ENCODE data around the gene TPD52L3. TPM values are rescaled to one million over a fixed set of nuclear protein-coding genes. Genes with fewer than 3 reads are reported as not detected.

The TPD52L3 gene
- total RNA-seq, 2 experiments from 2014 or later = not detected

DNA sequence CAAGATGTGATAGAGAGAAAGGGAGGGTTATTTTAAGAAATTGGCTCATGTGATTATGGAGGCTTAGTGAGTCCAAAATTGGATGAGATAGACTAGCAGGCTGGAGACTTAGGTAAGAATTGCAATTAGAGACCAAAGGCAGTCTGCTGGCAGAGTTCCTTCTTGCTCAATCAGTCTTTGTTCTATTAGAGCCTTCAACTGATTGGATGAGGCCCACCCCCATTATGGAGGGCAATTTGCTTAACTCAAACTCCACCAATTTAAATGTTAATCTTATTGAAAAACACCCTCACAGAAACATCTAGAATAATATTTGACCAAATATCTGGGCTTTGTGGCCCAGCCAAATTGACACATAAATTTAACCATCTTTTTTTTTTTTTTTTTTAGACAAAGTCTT is 23.9 kb upstream of the TPD52L3 start:
- TF ChIP-seq EZH2phosphoT487 (IDR thresholded peaks at IDR 0.05; ENCODE audit: borderline replicate concordance, low read depth, low read length) = no peak
- TF ChIP-seq CTCF (conservative IDR thresholded peaks at IDR 0.05; ENCODE audit: low read length) = no peak

GRCh38 chr9:6305954-6306563 is 22.1 kb upstream of the TPD52L3 start:
- no peaks in the 10 kb centered on the region for H3K36me3 ChIP-seq (ENCODE audit: insufficient read depth, low read length)
- no peak overlapping the region for H3K27ac ChIP-seq (ENCODE audit: low read depth, low read length, poor library complexity, severe bottlenecking)
- DNase-seq (ENCODE audit: low spot score) = peak; percentile 50
- ChIA-PET POLR2A (interaction anchor here (0.9 to 1.7 kb wide), 4 partner anchors 19 to 237 kb away, joined by 3 to 6 read pairs (median 4); no protein-coding TSS in a partner anchor), CTCF (ENCODE audit: unreplicated experiment) (interaction anchor here (0.5 to 1.7 kb wide), 3 partner anchors 128 to 420 kb away, joined by 3 to 6 read pairs (median 3); no protein-coding TSS in a partner anchor)
- no peak overlapping the region for H2AFZ ChIP-seq (ENCODE audit: low read length)
- no peaks in the 10 kb centered on the region for H3K79me2 ChIP-seq (ENCODE audit: insufficient read depth, low read depth, low read length)
- no peaks in the 10 kb centered on the region for H3K9me2 ChIP-seq (ENCODE audit: insufficient read depth, low read length)
- H3K9me3 ChIP-seq (ENCODE audit: low read length) = no peaks in the 10 kb centered on the region
- H4K20me1 ChIP-seq (ENCODE audit: insufficient read depth, low read length) = no peaks in the 10 kb centered on the region
- no peak overlapping the region for H3K4me3 ChIP-seq (ENCODE audit: low read depth, low read length, poor library complexity, severe bottlenecking)
- BruUV-seq (replicated peaks) = no TSS peak
- no peak for TF ChIP-seq EZH2phosphoT487 (IDR thresholded peaks at IDR 0.05; ENCODE audit: borderline replicate concordance, low read depth, low read length)
- peak; percentile 79 for TF ChIP-seq CTCF (conservative IDR thresholded peaks at IDR 0.05; ENCODE audit: low read length)
- H3K4me2 ChIP-seq (ENCODE audit: low read length) = no peak overlapping the region
- intact Hi-C loops (cut with micrococcal nuclease; ENCODE audit: unreplicated experiment) = loop anchor here (1.0 to 2.0 kb wide), 2 partner anchors 251 to 419 kb away; no protein-coding TSS in a partner anchor
- H3K4me1 ChIP-seq (ENCODE audit: insufficient read depth, low read length, poor library complexity, severe bottlenecking) = no peaks in the 10 kb centered on the region

More for the DNA sequence above, 23.9 kb upstream of the TPD52L3 start:
- Histone ChIP-seq H4K20me1 (ENCODE audit: insufficient read depth, low read length) (no peaks in the 10 kb centered on the region), H3K4me3 (ENCODE audit: low read depth, low read length, poor library complexity, severe bottlenecking) (no peak overlapping the region), H3K79me2 (ENCODE audit: insufficient read depth, low read depth, low read length) (no peaks in the 10 kb centered on the region), H3K9me2 (ENCODE audit: insufficient read depth, low read length) (no peaks in the 10 kb centered on the region), H3K27ac (ENCODE audit: low read depth, low read length, poor library complexity, severe bottlenecking) (no peak overlapping the region), H3K4me2 (ENCODE audit: low read length) (no peak overlapping the region), H3K4me1 (ENCODE audit: insufficient read depth, low read length, poor library complexity, severe bottlenecking) (no peaks in the 10 kb centered on the region), H3K9me3 (ENCODE audit: low read length) (no peaks in the 10 kb centered on the region), H2AFZ (ENCODE audit: low read length) (no peak overlapping the region), H3K36me3 (ENCODE audit: insufficient read depth, low read length) (no peaks in the 10 kb centered on the region)
- no TSS peak for BruUV-seq (replicated peaks)
- POLR2A ChIA-PET = no interaction called here
- intact Hi-C loops (cut with micrococcal nuclease; ENCODE audit: unreplicated experiment) = no loop called here
- no peak for DNase-seq (ENCODE audit: low spot score)
- CTCF ChIA-PET (ENCODE audit: unreplicated experiment) = no interaction called here

DNA sequence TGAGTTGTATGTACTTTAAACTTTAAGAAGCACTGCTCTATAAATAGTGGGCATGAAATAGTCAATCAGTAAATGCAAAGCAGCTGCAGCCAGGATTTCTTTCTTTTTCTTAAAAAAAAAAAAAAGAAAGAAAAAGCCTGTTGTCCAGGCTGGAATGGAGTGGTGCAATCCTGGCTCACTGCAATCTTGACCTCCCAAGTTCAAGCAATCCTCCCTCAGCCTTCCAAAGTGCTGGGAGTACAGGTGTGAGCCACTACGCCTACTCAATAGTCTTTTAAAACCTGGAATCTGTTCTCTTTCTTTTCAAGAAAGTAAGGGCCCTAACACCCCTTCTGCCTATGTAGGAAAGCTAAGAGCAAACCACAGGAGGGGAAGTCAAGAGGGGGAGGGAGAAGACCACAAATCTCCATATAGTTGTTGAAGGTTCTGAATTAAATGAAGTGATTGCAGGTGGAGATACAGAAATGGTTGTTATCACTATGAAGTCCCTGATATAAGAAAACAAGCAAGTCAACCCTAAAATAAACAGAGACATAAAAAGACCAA is 20.6 kb upstream of the TPD52L3 start:
- Histone ChIP-seq H4K20me1 (ENCODE audit: insufficient read depth, low read length) (no peaks in the 10 kb centered on the region), H2AFZ (ENCODE audit: low read length) (no peak overlapping the region), H3K79me2 (ENCODE audit: insufficient read depth, low read depth, low read length) (no peaks in the 10 kb centered on the region), H3K9me2 (ENCODE audit: insufficient read depth, low read length) (no peaks in the 10 kb centered on the region), H3K27ac (ENCODE audit: low read depth, low read length, poor library complexity, severe bottlenecking) (no peak overlapping the region), H3K4me3 (ENCODE audit: low read depth, low read length, poor library complexity, severe bottlenecking) (no peak overlapping the region), H3K36me3 (ENCODE audit: insufficient read depth, low read length) (no peaks in the 10 kb centered on the region), H3K9me3 (ENCODE audit: low read length) (no peaks in the 10 kb centered on the region), H3K4me1 (ENCODE audit: insufficient read depth, low read length, poor library complexity, severe bottlenecking) (no peaks in the 10 kb centered on the region), H3K4me2 (ENCODE audit: low read length) (no peak overlapping the region)
- intact Hi-C loops (cut with micrococcal nuclease; ENCODE audit: unreplicated experiment) = loop anchor here (2.0 kb wide), 1 partner anchor 421 kb away; no protein-coding TSS in a partner anchor
- DNase-seq (ENCODE audit: low spot score) = no peak
- BruUV-seq (replicated peaks) = no TSS peak
- ChIA-PET POLR2A (interaction anchor here (1.1 kb wide), 1 partner anchor 241 kb away, joined by 4 read pairs; no protein-coding TSS in a partner anchor), CTCF (ENCODE audit: unreplicated experiment) (interaction anchor here (1.7 kb wide), 1 partner anchor 253 kb away, joined by 6 read pairs; no protein-coding TSS in a partner anchor)
- TF ChIP-seq EZH2phosphoT487 (IDR thresholded peaks at IDR 0.05; ENCODE audit: borderline replicate concordance, low read depth, low read length) (no peak), CTCF (conservative IDR thresholded peaks at IDR 0.05; ENCODE audit: low read length) (no peak)

Data from OCI-LY7 (cell line).